Pancreas (tissue), 10 donors: ENCODE data around the gene FAM169A. TPM values are rescaled to one million over a fixed set of nuclear protein-coding genes. Genes with fewer than 3 reads are reported as not detected.

Experiments used
- ATAC-seq, 4 donors: fragments of 200-7000 bp; cut with Tn5 transposase; one replicate each; pipeline versions ENCODE4 v1.8.0 to v1.9.1; 2020; ENCODE audit warnings: mild to moderate bottlenecking in 4 of 4, moderate library complexity in 4 of 4
- DNase-seq, 6 donors: peaks; one replicate each; pipeline ENCODE4 v3.0.0-alpha.2; 2020
- FAIRE-seq: peaks from 2 replicates; lab custom pipeline; 2012; peaks lifted over from hg19 to GRCh38; lab: Jason Lieb, UNC
- H3K27ac ChIP-seq, 4 donors: fragments of 200-600 bp; sonication (generic); 1 replicate in 3 of 4; 2 replicates in 1 of 4; pipeline versions ENCODE4 v1.5.0 to v1.8.0; 2020
- H3K27me3 ChIP-seq, 4 donors: fragments of 200-600 bp; one replicate each; pipeline ENCODE4 v1.8.0; 2021
- H3K36me3 ChIP-seq, 3 donors: fragments of 200-600 bp; sonication (generic) in 1 of 3; one replicate each; pipeline versions ENCODE4 v1.5.0 to v1.8.0; 2020 to 2021
- H3K4me1 ChIP-seq, 3 donors: fragments of 200-600 bp; one replicate each; pipeline ENCODE4 v1.8.0; 2021
- H3K4me3 ChIP-seq, 4 donors: fragments of 200-600 bp; sonication (generic) in 2 of 4; one replicate each; pipeline versions ENCODE4 v1.5.0 to v1.8.0; 2020 to 2021
- H3K9me3 ChIP-seq, 4 donors: fragments of 200-600 bp; one replicate each; pipeline ENCODE4 v1.8.0; 2021
- CTCF ChIP-seq, 4 donors: fragments of 200-600 bp; sonication (generic) in 3 of 4; IDR thresholded peaks; one replicate each; pipeline versions ENCODE4 v1.5.0 to v1.8.0; 2021; ENCODE audit warnings: antibody characterized with exemption in 4 of 4
- WGBS, 2 donors: extraction: QIAGEN DNeasy Blood & Tissue Kit; methylation state at CpG; one replicate each; pipeline ENCODE4 v1.1.7; 2013; 5-methylcytosine and 5-hydroxymethylcytosine counted together
- intact Hi-C, 3 donors: fragments of 100-400 bp; cut with DNase I; formaldehyde crosslinking; loops; one replicate each; pipeline versions ENCODE4 v1.11.1 to v1.14.2; 2022
- polyA plus RNA-seq, 2 donors: library from polyadenylated mRNA; stranded (reverse); fragments of 200-250 nt; gene quantifications; one replicate each; pipeline ENCODE4 v1.2.3, GENCODE V29; 2013
- total RNA-seq, 6 donors: library from RNA; stranded (reverse); fragmentation: NEBNext Ultra II Directional in 4 of 6; extraction: Animal tissue kit (Norgen Biotek cat#: 25700) in 4 of 6; gene quantifications; one replicate each; pipeline versions ENCODE4 v1.2.1 to v1.2.4, GENCODE V29; 2021 to 2023
- donor health status: healthy with polysubstance abuse.
- donor health status: DM: no; HTN: no; CAD: no; lungs with moderate emphysema.
- donor health status: DM: no; HTN: no; CAD: no.
- donor health status: control.
- donor health status: control.
- donor health status: Bipolar disorder and iron deficiency.
- donor health status: DM: yes; HTN: yes; CAD: no.
- donor health status: DM: no; HTN: no; CAD: no.
- donor health status: DM: no; HTN: no; CAD: no.
- donor health status: DM: yes; HTN: yes; CAD: no.

The FAM169A gene
- total and polyA plus RNA-seq, 8 donors: 0.28 to 2.4 (median 1.6) TPM

DNA sequence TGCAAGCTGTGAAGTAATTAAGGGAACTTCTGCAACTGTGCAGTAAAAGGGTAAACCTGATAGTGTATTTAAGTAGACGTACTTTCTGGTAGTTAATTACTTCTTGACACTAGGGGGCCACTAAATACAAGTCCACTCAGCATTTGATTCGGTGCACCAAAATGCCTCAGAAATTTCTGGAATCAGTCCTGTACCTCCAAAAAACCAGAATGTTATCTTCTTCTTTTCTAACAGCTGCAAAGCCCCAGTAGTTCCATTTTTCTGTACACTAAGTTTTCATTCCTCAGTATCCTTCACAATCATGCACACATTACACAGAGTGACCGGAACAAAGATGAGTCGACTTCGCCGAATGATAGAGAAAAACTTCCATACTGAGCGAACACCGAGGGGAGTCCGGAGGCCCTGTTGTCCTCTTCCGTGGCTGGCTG lies 99.8 kb downstream of the FAM169A start:
- intact Hi-C loops: no loop called here
- DNase-seq: no peak
- Histone ChIP-seq H3K36me3 (peaks cover 7 to 16% (median 9%) of the 10 kb centered on the region in 3 donors), H3K27me3 (no peaks in the 10 kb centered on the region), H3K9me3 (no peaks in the 10 kb centered on the region), H3K4me3 (peak overlapping the region; percentile 69 to 96 (median 80)), H3K27ac (peak overlapping the region in 3 of 4 donors; percentile 13 to 73 (median 51)), H3K4me1 (peaks cover 13 to 20% (median 17%) of the 10 kb centered on the region in 3 donors)
- 0% methylated on average over 10 of the region's 10 CpGs for WGBS, 2 donors
- ATAC-seq: peak; percentile 66 to 78 (median 74)
- peak; percentile 9 to 33 (median 26) for TF ChIP-seq CTCF (IDR thresholded peaks at IDR 0.05)
- FAIRE-seq: no peak

- Histone ChIP-seq H3K27ac (no peak overlapping the region), H3K4me1 (peaks cover 13 to 20% (median 17%) of the 10 kb centered on the region in 3 donors), H3K4me3 (peak overlapping the region; percentile 69 to 96 (median 80)), H3K9me3 (no peaks in the 10 kb centered on the region), H3K36me3 (peaks cover 7 to 11% (median 9%) of the 10 kb centered on the region in 3 donors), H3K27me3 (no peaks in the 10 kb centered on the region)
- DNase-seq (peak in 1 of 6 donors; percentile 48), FAIRE-seq (no peak), ATAC-seq (no peak)
- WGBS, 2 donors: 46 to 68% methylated on average over 27 of the region's 27 CpGs
- intact Hi-C loops: no loop called here
- no peak for TF ChIP-seq CTCF (IDR thresholded peaks at IDR 0.05)
Measured at GRCh38 chr5:74765929-74766328, 100.3 kb downstream of the FAM169A start.

GRCh38 chr5:74765201-74765600 lies 101.0 kb downstream of the FAM169A start:
- 52 to 68% methylated on average over 9 of the region's 9 CpGs for WGBS, 2 donors
- no peak for TF ChIP-seq CTCF (IDR thresholded peaks at IDR 0.05)
- no peaks in the 10 kb centered on the region for H3K27me3 ChIP-seq
- intact Hi-C loops: no loop called here
- H3K4me1 ChIP-seq: peaks cover 13 to 20% (median 17%) of the 10 kb centered on the region in 3 donors
- peaks cover 7% of the 10 kb centered on the region in 3 donors for H3K36me3 ChIP-seq
- H3K9me3 ChIP-seq: no peaks in the 10 kb centered on the region
- no peak overlapping the region for H3K27ac ChIP-seq
- ATAC-seq (no peak), DNase-seq (no peak), FAIRE-seq (no peak)
- peak overlapping the region in 1 of 4 donors; percentile 79 for H3K4me3 ChIP-seq

- ATAC-seq (no peak), FAIRE-seq (no peak), DNase-seq (no peak)
- H3K4me1 ChIP-seq: peaks cover 12 to 20% (median 17%) of the 10 kb centered on the region in 3 donors
- intact Hi-C loops: no loop called here
- H3K9me3 ChIP-seq: no peaks in the 10 kb centered on the region
- no peak overlapping the region for H3K4me3 ChIP-seq
- TF ChIP-seq CTCF (IDR thresholded peaks at IDR 0.05): no peak
- no peak overlapping the region for H3K27ac ChIP-seq
- H3K36me3 ChIP-seq: peaks cover 0 to 2% (median 0%) of the 10 kb centered on the region in 3 donors
- no peaks in the 10 kb centered on the region for H3K27me3 ChIP-seq
Measured at GRCh38 chr5:74763504-74763903, 102.7 kb downstream of the FAM169A start.

GRCh38 chr5:74762599-74762998 lies 103.6 kb downstream of the FAM169A start:
- intact Hi-C loops: no loop called here
- no peak for FAIRE-seq
- H3K27me3 ChIP-seq: no peaks in the 10 kb centered on the region
- H3K4me1 ChIP-seq: peaks cover 5 to 13% (median 9%) of the 10 kb centered on the region in 3 donors
- H3K36me3 ChIP-seq: peaks cover 0 to 5% (median 0%) of the 10 kb centered on the region in 3 donors
- WGBS, 2 donors: 90 to 95% methylated on average over 2 of the region's 2 CpGs
- TF ChIP-seq CTCF (IDR thresholded peaks at IDR 0.05): no peak
- DNase-seq: no peak
- no peaks in the 10 kb centered on the region for H3K9me3 ChIP-seq
- no peak for ATAC-seq
- no peak overlapping the region for H3K27ac ChIP-seq
- H3K4me3 ChIP-seq: no peak overlapping the region
